ENCODE data around the gene GARIN5A.
"Not testable (repeated sequence)": the region's sequence is repeated elsewhere in the genome, so short reads cannot be mapped to it uniquely, and the experiment has no call there.

GARIN5A gene

DNA sequence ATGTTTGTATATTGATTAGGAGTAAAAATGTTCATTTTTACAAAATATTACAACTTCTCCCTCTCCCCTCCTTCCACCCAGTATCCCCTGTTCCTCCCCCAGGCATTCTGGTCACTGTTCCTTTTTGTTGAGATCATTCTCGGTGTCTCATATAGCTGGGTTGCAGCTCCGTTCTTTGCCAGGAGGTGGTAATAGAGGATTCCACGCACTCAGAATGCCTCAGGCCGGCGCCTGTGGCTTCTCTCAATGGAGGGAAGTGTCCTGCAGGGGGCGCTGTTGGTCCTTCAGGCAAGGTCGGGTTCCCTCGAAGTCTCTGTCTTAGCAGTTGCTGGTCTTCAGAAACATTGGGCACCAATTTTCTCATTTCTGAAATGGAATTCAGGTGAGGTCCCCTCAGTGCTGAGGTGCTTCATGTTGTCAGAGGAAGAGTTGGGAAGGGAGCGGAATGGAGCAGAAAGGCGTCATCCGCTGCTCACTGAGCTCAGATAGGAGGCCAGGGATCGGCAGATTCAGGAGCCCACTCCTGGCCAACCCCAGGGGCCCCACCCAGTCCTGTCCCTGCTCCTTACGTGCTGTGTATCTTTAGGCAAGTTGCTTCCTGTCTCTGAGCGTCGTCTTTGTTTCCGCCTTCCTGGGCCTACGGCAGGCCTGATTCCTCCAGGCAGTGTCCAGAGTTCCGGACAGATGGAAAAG, 10.3 kb upstream of the GARIN5A start:
- no peak for DNase-seq

DNA sequence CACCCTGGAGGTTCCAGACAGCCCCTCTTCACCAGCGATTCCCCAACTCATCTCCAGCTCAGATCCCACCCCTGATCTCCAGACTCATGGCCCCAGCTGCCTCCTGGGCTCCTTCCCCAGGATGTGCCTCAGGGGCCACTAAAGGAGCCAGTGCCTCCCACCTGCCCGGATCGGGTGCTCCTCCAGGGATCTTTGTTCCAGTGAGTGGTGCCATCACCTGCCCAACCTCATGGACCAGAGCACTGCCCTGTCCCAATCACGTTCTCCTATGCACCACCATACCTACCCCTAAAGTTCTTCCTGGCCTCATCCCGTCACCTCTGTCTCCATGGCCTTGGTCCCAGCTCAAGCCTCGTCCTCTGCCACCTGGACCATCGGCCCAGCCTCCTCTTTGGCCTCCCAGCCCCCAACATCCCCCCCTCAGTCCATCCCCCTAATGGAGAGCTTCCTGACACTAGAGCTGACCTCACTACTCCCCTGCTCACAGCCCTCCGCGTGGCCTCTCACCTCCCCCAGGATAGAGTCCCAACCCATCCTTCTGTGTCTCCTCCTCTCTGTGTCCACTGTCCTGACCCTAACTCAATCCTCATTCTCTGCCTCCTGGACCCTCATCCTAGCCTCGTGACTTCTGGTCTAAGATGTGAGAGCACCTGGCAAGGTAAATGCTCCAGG, 8.8 kb upstream of the GARIN5A start:
- no peak for DNase-seq

DNA sequence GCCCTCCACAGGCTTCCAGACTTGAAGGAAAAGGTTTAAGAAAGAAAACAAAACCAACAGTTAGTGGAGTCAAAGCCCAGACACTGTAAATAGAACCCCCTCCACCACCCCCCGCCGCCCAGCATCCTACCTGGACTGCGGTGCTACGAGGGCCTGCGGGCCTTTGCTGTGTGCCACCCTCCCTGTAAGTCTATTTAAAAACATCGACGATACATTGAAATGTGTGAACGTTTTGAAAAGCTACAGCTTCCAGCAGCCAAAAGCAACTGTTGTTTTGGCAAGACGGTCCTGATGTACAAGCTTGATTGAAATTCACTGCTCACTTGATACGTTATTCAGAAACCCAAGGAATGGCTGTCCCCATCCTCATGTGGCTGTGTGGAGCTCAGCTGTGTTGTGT, 6.3 kb upstream of the GARIN5A start:
- no peak for DNase-seq

DNA sequence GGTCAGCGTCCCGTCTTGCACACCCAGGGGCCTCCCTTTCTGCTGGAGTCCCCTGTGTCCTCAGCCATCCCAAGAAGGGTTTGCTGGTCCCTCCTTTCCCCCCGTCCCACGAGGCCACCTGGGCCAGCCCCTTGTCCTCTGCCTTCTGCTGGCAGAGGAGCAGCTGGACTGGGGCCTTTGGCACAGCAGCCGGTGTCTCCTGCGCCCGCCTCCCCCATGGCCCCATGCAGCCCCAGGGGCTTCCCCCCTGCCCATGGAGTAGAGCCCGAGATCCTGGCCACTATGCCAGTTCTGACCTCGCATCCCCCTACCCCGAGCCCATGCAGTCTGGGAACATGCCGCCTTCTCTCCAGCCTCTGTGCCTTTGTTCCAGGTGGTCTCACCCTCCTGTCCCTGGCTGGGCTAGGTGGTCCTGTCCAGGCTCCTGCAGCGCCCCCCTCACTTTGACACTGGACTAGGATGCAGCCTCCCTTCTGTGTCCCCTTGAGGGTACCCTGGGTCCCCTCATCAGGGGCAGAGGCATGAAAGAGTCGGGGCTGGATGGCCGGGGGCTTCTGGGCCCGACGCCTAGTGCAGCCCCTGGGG, 5.7 kb upstream of the GARIN5A start:
- DNase-seq = no peak

DNA sequence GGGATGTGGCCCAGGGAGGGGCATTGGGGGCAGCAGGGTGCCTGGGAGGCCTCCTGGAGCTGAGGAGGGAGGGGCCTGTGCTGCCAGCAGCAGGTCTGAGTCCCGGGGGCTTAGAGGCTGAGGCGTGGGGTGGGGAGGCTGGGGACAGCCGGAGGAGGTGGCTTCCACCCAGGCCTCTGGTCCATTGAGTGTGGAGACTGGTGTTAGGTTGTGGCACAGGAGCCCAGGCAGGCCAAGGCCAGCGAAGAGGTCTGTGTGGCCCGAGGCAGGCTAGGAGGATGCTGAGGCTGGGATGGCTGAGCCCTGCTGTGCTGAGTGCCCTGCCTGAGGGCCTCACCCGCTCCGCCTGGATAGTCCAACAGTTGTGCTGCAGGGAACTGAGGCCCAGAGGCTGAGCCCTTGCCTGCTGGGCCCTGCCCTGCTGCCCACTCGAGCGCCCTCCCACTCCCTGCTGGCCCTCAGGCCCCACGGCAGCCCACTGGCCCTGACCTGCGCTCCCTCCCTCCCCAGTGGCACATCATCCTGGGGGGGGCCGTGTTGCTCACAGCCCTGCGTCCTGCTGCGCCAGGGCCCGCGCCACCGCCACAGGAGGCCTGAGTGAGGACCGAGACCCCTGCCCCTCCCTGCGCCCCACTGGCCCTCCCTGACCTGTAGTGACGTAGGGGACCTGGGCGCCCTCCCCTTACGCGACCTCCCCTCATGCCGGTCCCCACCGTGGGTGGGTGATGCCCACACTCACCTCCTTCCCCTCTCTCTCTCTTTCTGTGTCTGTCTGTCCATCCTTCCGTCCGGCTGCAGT, 4.9 kb upstream of the GARIN5A start:
- DNase-seq = no peak

DNA sequence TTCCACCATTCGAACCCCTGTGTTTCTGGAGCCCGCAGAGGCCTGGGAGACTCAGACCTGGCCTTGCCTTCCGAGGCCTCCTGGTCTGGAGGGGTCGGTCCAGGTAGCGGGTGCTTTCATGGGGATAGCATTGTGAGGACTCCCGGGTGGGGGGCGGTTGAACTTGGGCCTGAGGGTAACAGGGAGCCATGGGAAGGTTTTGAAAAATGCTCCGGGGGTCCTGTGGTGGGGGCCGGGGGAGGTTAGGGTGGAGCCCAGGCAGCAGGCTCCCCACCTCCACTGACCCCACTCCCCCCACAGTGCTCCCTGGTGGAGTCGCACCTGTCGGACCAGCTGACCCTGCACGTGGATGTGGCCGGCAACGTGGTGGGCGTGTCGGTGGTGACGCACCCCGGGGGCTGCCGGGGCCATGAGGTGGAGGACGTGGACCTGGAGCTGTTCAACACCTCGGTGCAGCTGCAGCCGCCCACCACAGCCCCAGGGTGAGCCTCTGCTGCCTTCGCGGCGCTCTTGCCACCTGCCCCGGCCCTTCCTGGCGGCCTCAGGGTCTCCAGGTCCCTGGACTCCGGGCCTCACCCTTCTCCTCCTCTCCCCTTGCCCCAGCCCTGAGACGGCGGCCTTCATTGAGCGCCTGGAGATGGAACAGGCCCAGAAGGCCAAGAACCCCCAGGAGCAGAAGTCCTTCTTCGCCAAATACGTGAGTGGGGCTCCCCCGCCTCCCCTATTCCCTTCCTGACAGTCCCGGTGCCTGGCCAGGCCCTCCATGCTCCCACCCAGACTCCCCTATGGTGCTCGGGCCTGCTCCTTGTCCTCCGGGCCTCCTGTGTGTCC, 3.8 kb upstream of the GARIN5A start:
- DNase-seq = no peak

DNA sequence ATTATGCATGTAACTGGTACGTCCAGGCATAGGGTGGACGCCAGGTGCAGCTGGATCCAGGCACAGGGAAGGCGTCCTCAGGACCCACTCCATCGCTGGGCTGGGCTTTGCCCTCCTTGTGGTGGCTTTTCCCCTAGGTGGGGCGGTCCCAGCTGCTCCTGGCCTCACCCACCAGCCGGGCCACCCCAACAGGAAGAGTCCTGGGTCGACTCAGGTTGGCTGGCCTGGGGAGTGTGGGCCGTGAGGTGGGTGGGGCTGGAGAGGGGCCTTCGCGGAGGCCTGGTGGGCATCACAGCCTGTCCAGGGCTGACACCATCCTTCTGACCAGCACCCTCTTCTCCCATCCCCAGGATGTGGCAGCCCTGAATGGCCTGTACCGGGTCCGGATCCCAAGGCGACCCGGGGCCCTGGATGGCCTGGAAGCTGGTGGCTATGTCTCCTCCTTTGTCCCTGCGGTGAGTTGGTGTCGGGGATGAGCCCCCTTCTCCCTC, 3.2 kb upstream of the GARIN5A start:
- no peak for DNase-seq

DNA sequence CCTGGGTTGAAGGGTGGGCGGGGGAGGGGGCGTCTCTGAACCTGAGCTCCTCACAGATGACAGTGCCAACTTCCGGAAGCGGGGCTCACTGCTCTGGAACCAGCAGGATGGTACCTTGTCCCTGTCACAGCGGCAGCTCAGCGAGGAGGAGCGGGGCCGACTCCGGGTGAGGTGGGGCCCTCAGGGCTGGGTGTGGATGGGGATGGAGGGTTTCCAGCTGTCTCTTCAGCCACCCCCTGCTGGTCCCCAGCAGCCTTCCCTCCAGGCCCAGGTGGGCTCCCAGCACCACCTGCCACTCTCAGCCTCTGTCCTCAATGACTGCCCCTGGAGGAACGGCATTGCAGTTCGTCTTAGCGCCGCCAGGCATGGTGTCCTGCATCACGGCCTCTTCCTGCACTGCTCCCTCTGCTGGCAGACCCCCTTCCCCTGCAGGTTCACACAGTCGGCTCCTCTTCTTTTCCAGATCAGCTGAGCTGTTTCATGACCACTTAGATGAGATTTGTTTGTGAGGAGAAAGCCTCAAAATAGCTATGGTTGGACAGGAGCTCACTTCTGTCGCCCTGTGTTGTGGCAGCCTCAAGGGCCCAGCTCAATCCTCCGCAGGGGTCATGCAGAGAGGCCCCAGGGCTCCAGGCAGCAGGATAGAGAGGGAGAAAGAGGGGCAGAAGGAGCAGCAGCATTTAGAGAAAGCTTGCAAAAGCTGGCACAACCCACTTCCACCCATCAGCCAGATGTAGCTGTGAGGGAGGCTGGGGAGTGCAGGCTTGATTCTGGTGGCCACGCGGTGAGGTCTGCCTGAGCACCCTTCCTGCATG, 2.5 kb upstream of the GARIN5A start:
- no peak for DNase-seq

DNA sequence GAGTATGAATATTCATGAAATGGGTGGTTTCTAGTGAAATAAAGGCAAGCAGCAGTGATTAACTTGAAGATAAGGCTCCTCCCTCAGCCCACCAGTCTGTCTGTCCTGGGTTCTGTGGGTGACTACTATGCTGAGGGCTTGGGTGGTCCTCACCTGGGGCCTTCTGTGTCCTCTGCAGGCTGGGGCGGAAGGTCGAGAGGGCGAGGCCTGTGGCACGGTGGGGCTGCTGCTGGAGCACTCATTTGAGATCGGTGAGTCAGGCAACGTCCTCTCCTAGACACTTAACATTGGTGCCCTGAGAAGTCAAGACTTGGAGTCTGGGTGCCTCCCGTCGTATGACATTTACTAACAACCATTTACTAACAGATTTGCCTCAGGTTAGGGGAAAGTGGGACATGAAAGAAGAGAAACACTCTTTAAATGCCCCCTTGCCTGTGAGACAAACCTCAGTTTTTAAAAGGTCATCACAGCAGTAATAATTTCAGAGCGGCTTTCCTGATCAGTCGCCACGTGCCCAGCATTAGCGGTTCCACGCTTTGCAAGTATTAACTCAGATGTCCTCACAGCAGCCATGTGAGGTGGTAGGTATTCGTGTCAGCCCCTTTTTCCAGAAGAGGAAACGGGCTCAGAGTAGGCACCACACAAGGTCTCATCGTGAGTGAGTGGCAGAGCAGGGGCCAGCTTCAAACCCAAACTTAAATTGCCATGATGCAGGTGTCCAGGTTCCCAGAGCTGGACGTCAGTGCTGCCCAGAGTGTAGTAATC, 1.3 kb upstream of the GARIN5A start:
- DNase-seq = no peak

DNA sequence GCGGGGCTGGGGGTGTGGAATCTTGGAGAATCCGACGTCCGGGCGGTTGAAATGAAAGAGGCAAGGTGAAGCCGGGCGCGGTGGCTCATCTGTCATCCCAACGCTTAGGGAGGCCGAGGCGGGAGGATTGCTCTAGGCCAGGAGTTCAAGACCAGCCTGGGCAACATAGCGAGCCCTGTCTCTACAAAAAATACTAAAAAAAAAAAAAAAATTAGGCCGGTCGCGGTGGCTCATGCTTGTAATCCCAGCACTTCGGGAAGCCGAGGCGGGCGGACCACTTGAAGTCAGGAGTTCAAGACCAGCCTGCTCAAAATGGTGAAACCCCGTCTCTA, 225 bp upstream of the GARIN5A start:
- DNase-seq = no peak

DNA sequence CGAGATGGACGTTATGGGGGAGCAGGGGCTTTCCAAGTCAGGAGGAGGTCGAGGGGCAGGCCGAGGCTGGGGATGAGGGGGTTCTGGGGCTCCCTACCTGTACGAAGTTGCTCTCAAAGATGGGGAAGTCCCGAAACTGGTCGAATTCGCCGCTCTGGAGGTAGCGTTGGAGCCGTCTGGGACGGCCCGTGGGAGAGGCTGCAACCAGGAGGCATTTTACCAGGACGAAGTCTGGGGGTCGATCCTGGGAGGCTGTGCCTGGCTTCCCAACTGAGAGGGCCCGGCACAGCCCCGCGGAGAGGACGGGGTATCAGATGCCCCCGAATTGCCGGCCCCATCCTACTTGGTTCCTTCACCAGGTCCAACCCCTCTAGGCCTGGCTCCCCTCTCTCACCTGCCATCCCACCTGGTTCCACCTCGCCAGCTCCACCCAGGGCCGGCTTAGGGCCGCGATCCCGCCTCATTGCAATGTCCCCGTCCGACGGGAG, 868 bp downstream of the GARIN5A start:
- DNase-seq = no peak

DNA sequence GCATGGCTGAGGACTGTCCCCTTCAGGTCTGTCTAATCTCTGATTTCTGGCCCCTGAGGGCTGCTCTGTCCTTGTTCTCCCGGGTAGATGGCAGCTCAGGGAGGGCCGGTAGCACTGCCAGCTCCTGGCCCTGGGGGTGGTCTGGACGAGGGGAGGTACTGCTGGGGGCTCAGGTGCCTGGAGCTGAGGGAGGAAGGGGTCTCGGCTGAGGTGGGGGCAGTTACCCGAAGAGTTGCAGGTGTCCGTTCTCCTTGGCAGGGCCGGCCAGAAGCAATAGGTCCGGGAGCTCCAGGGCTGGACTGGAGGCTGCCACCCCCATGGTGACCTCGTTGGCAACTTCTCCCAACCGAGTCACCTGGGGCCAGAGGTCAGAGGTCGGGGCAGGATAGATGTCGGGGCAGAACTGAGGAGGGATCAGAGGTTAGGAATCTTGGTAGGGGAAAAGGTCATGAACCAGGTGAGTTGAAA, 1.5 kb downstream of the GARIN5A start:
- no peak for DNase-seq

DNA sequence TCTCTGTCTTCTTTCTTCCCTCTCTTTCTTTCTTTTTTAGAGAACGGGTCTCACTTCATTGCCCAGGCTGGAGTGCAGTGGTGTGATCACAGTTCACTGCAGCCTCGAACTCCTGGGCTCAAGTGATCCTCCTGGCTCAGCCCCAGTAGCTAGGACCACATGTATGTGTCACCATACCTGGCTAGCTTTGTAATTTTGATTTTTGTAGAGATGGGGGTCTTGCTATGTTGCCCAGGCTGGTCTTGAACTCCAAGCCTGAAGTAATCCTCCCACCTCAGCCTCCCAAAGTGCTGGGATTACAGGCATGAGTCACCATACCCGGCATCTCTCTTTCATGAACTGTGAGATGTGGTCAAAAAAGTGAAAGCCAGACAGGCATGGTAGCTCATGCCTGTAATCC, 3.3 kb downstream of the GARIN5A start:
- DNase-seq = not testable (repeated sequence)

DNA sequence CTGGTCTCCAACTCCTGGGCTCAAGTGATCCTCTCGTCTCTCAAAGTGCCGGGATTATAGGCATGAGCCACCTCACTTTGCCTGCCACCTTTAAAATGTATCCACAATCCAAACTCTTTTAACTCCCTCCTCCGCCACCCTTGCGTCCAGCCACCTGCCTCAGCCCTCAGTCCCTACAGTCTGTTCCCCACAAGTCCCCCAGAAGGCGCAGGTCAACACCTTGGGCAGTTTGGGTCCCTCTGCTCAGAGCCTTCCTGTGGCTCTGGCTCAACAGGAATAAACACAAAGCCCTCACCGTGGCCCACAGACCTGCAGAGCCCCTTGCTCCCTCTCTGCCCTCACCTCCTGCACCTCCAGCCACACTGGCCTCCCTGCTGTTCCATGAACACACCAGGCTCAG, 7.8 kb downstream of the GARIN5A start:
- no peak for DNase-seq

DNA sequence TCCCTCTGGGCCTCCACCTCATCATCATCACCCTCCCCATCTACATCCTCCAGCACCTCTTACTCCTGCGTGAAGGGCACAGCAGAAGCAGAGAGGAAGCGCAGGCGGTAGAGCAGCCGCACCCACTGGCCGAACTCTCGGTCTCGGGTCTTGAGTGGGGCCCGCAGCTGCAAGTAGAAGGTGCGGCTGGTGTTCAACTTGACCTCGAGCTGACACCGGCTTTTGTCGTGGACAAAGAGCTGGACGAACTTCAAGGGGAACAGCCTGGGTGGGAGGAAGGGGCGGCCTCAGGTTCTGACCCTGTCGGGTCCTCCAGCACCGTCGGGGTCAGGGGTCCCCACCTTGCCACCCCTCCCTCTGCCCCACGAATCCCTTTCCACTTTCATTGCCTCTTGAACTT, 9.1 kb downstream of the GARIN5A start:
- no peak for DNase-seq

DNA sequence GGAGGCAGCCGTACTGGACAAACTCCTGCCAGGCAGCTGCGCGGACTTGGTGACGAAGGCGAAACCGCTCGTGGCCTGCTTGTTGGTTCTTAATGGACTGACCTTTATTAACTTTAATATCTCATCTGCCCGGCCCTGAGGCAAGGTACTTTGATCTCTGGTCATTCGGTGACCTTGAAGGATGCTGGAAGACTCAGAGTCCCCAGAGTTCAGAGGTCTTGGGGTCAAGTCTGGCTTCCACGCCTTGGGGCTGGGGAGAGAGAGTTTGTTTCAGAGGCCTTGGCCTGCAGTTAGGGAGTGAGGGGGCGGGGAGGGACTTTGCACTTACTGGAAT, 10.0 kb downstream of the GARIN5A start:
- DNase-seq = no peak

DNA sequence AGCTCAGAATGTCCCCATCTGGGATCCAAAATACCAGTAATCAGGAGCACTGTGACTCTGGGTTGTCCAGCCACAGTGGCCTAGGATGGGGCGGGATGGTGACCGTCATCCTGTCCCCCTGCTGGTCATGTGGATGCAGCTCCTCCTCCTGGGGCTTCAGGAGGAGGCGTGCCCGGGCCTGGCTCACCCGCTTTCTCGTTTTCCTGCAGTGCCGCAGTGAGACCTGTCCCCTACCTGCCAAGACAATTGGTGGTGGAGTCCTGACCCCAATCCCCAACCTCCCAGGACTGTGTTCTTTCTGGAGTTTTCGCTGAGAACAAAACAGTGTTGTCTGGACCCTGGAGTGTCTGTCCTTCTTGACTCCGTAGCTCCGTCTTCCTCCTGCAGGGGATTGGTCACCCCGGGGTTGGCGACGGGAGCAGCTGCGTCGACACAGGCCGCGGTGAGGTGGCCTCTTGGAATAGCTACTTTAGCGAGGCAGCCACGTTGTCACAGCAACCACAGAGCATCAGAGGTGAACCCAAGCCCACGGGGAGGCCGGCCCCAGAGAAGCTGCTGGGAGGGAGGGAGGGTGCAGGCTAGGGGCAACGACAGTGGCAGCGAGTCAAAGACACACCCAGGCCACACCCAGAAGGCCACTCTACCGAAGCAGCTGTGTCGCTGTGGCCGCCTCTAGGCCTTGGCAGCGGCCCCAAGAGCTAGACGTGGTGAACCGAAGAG, 10.5 kb downstream of the GARIN5A start:
- DNase-seq = no peak

DNA sequence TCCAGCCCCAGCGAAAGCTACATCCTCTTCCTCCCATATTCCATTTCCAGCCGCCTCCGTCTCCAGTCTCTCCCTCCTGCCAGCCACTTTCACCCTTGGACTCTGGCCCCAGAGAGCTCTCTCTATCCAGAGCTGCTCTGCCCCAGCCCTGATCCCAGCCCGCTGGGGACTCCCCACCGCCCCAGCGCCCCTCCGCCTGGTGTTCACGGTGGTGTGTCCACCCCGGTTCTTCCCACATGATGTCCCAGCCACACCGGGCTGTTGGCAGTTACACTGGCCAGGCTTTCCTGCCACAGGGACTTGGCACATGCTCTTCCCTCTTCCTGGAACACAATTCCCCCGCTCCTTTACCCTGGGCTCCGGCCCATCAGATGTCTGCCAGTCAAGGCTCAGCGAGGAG, 11.6 kb downstream of the GARIN5A start:
- no peak for DNase-seq

DNA sequence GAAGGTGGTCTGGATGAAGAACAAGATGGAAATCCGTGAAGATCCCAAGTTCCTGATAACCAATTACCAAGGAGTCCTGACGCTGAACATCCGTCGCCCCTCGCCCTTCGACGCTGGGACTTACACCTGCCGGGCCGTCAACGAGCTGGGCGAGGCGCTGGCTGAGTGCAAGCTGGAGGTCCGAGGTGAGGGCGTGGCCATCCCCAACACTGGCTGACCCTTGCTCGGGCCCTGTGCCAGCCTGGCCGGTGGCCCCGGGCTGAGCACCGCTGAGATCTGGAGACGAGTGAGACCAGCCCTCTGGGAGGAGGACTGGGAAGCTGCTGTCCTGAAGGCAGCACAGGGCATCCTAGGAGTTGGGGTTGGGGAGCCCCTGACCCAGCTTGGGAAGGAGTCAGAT, 12.3 kb downstream of the GARIN5A start:
- DNase-seq = no peak

DNA sequence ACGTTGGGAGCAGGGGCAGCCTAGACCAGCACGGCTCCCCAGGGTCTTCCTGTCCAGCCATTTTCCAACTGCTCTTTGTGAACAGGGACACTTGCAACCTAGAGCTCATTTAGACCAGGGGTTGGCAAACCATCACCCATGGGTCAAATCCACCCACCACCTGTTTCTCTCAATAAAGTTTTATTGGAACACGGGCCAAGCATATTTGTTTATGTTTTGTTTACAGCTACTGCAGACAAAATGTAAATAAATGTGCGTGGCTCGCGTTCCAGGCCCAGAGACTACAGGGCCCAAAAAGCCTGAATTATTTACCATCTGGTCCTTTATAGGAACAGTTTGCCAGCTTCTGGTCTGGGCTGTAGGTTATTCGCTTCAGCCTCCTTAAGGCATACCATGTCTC, 13.7 kb downstream of the GARIN5A start:
- DNase-seq = no peak
